ENCODE measurements around the gene TMC7.

DNA sequence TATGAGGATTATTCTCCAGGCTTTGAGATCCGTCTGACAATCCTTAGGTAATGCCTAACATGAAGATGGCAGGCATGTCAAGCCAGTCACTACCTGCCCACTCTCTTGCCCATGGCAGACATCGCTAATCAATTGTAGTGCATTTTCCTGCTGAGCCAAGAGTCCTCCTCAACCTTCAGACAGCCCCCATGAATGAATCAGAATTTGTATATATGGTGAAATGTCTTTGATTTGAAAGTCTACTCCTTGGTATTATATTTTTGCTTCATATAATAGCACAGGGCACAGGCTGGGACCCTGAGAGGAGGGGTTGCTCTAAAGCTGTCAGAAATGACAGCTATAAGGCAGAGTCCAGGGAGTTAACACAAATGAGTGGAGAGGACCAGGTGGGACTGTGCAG is 56.7 kb downstream of the TMC7 start:
- TF ChIP-seq POLR2A (IDR thresholded peaks at IDR 0.05) = no peak
- TF ChIP-seq, protein P1, sequence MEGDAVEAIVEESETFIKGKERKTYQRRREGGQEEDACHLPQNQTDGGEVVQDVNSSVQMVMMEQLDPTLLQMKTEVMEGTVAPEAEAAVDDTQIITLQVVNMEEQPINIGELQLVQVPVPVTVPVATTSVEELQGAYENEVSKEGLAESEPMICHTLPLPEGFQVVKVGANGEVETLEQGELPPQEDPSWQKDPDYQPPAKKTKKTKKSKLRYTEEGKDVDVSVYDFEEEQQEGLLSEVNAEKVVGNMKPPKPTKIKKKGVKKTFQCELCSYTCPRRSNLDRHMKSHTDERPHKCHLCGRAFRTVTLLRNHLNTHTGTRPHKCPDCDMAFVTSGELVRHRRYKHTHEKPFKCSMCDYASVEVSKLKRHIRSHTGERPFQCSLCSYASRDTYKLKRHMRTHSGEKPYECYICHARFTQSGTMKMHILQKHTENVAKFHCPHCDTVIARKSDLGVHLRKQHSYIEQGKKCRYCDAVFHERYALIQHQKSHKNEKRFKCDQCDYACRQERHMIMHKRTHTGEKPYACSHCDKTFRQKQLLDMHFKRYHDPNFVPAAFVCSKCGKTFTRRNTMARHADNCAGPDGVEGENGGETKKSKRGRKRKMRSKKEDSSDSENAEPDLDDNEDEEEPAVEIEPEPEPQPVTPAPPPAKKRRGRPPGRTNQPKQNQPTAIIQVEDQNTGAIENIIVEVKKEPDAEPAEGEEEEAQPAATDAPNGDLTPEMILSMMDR (IDR thresholded peaks at IDR 0.05) = no peak
